Gastroesophageal sphincter (tissue), 3 donors: ENCODE data around the gene LAMA5.

Experiments
- POLR2AphosphoS5 ChIP-seq: sonication (generic); formaldehyde crosslinking; IDR thresholded peaks from one replicate; pipeline ENCODE4 v1.6.1; 2017; ENCODE audit warnings: antibody characterized with exemption
- TF ChIP-seq, protein P1 (sequence below), 4 experiments: fragments of 200-600 bp in 2 of 4; fragments of 450-650 bp in 2 of 4; sonication (generic) in 1 of 4; IDR thresholded peaks; one replicate each; pipeline ENCODE4 v1.5.1; 2017 to 2019; ENCODE audit warnings: antibody characterized with exemption in 4 of 4, mild to moderate bottlenecking in 2 of 4, moderate library complexity in 2 of 4

DNA sequence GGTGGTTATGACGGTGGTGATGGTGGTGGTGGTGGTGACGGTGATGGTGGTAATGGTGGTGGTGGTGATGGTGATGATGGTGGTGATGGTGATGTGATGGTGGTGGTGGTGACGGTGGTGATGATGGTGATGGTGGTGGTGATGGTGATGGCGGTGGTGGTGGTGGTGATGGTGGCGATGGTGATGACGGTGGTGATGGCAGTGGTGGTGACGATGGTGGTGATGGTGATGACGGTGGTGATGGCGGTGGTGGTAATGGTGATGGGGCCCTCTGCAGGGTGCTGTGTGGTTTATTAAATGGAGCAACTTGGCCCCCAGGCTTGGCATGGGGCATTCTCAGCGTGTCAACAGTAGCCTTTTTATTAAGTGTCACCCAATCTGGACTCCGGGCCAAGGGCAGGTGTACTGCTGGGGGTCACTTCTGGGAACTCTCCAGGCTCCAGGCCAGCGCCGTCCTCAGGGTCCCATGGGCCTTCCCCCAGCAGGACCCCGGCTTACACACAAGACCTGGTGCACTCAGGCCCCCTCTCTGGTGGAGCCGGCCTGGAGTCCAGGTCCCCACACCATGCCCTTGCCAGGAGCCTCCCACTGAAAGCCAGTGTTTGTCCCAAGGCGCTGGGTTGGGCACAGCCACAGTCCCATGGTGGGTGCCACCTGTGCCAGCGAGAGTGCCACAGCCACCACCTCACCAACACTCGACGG, 31.2 kb upstream of the LAMA5 start:
- TF ChIP-seq, protein P1, sequence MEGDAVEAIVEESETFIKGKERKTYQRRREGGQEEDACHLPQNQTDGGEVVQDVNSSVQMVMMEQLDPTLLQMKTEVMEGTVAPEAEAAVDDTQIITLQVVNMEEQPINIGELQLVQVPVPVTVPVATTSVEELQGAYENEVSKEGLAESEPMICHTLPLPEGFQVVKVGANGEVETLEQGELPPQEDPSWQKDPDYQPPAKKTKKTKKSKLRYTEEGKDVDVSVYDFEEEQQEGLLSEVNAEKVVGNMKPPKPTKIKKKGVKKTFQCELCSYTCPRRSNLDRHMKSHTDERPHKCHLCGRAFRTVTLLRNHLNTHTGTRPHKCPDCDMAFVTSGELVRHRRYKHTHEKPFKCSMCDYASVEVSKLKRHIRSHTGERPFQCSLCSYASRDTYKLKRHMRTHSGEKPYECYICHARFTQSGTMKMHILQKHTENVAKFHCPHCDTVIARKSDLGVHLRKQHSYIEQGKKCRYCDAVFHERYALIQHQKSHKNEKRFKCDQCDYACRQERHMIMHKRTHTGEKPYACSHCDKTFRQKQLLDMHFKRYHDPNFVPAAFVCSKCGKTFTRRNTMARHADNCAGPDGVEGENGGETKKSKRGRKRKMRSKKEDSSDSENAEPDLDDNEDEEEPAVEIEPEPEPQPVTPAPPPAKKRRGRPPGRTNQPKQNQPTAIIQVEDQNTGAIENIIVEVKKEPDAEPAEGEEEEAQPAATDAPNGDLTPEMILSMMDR (IDR thresholded peaks at IDR 0.05): no peak
- TF ChIP-seq POLR2AphosphoS5: no peak
